ENCODE measurements around the gene KAT8. TPM values are rescaled to one million over a fixed set of nuclear protein-coding genes. Genes with fewer than 3 reads are reported as not detected.

KAT8 gene
- total RNA-seq, 1 donor from 2014 or later = 56.0 TPM

GRCh38 chr16:31127182-31127581 lies 9.7 kb downstream of the KAT8 start:
- H3K4me1 Mint-ChIP-seq (ENCODE audit: unreplicated experiment) = no peaks in the 10 kb centered on the region
- DNase-seq (ENCODE audit: extremely low spot score, unreplicated experiment) = no peak
- peaks cover 7% of the 10 kb centered on the region for H3K36me3 Mint-ChIP-seq (ENCODE audit: unreplicated experiment)
- H3K4me3 Mint-ChIP-seq (ENCODE audit: unreplicated experiment) = no peak overlapping the region
- no peaks in the 10 kb centered on the region for H3K27me3 Mint-ChIP-seq (ENCODE audit: unreplicated experiment)
- no peak overlapping the region for H3K27ac Mint-ChIP-seq (ENCODE audit: unreplicated experiment)
- H3K9me3 Mint-ChIP-seq (ENCODE audit: unreplicated experiment) = no peaks in the 10 kb centered on the region
- TF ChIP-seq CTCF (IDR thresholded peaks at IDR 0.05) = no peak

- Mint-ChIP-seq H3K27ac (ENCODE audit: unreplicated experiment) (peak overlapping the region; percentile 47), H3K4me3 (ENCODE audit: unreplicated experiment) (no peak overlapping the region), H3K36me3 (ENCODE audit: unreplicated experiment) (peaks cover 7% of the 10 kb centered on the region), H3K9me3 (ENCODE audit: unreplicated experiment) (no peaks in the 10 kb centered on the region), H3K4me1 (ENCODE audit: unreplicated experiment) (no peaks in the 10 kb centered on the region), H3K27me3 (ENCODE audit: unreplicated experiment) (no peaks in the 10 kb centered on the region)
- no peak for DNase-seq (ENCODE audit: extremely low spot score, unreplicated experiment)
- TF ChIP-seq CTCF (IDR thresholded peaks at IDR 0.05) = no peak
Measured at GRCh38 chr16:31128711-31129567, 11.5 kb downstream of the KAT8 start.

GRCh38 chr16:31129568-31130335 lies 12.3 kb downstream of the KAT8 start:
- no peak for DNase-seq (ENCODE audit: extremely low spot score, unreplicated experiment)
- H3K4me3 Mint-ChIP-seq (ENCODE audit: unreplicated experiment) = no peak overlapping the region
- no peak overlapping the region for H3K27ac Mint-ChIP-seq (ENCODE audit: unreplicated experiment)
- no peaks in the 10 kb centered on the region for H3K27me3 Mint-ChIP-seq (ENCODE audit: unreplicated experiment)
- peaks cover 4% of the 10 kb centered on the region for H3K4me1 Mint-ChIP-seq (ENCODE audit: unreplicated experiment)
- H3K9me3 Mint-ChIP-seq (ENCODE audit: unreplicated experiment) = no peaks in the 10 kb centered on the region
- TF ChIP-seq CTCF (IDR thresholded peaks at IDR 0.05) = no peak
- H3K36me3 Mint-ChIP-seq (ENCODE audit: unreplicated experiment) = peaks cover 7% of the 10 kb centered on the region

- Mint-ChIP-seq H3K36me3 (ENCODE audit: unreplicated experiment) (peaks cover 7% of the 10 kb centered on the region), H3K4me3 (ENCODE audit: unreplicated experiment) (no peak overlapping the region), H3K27me3 (ENCODE audit: unreplicated experiment) (no peaks in the 10 kb centered on the region), H3K27ac (ENCODE audit: unreplicated experiment) (no peak overlapping the region), H3K4me1 (ENCODE audit: unreplicated experiment) (peaks cover 4% of the 10 kb centered on the region), H3K9me3 (ENCODE audit: unreplicated experiment) (no peaks in the 10 kb centered on the region)
- TF ChIP-seq CTCF (IDR thresholded peaks at IDR 0.05) = no peak
- DNase-seq (ENCODE audit: extremely low spot score, unreplicated experiment) = no peak
Measured at GRCh38 chr16:31130336-31130891, 12.9 kb downstream of the KAT8 start.

GRCh38 chr16:31130899-31131298 lies 13.4 kb downstream of the KAT8 start:
- Mint-ChIP-seq H3K27ac (ENCODE audit: unreplicated experiment) (no peak overlapping the region), H3K9me3 (ENCODE audit: unreplicated experiment) (no peaks in the 10 kb centered on the region), H3K27me3 (ENCODE audit: unreplicated experiment) (no peaks in the 10 kb centered on the region), H3K4me1 (ENCODE audit: unreplicated experiment) (peaks cover 4% of the 10 kb centered on the region), H3K36me3 (ENCODE audit: unreplicated experiment) (peaks cover 7% of the 10 kb centered on the region), H3K4me3 (ENCODE audit: unreplicated experiment) (no peak overlapping the region)
- no peak for DNase-seq (ENCODE audit: extremely low spot score, unreplicated experiment)
- TF ChIP-seq CTCF (IDR thresholded peaks at IDR 0.05) = no peak
